Thyroid gland (tissue), 4 donors: ENCODE measurements around the gene PSMB4.
"Not testable (repeated sequence)": the region's sequence is repeated elsewhere in the genome, so short reads cannot be mapped to it uniquely, and the experiment has no call there.

Experiments
- CTCF ChIP-seq, 6 experiments: fragments of 200-600 bp in 3 of 6; fragments of 450-650 bp in 3 of 6; sonication (generic) in 3 of 6; IDR thresholded peaks; one replicate each; pipeline ENCODE4 v1.5.1; 2016 to 2019; ENCODE audit warnings: antibody characterized with exemption in 6 of 6, mild to moderate bottlenecking in 2 of 6, inconsistent platforms in 1 of 6, moderate library complexity in 1 of 6
- POLR2A ChIP-seq, 2 donors: fragments of 450-650 bp; IDR thresholded peaks; one replicate each; pipeline ENCODE4 v1.6.1; 2017; ENCODE audit warnings: antibody characterized with exemption in 2 of 2, mild to moderate bottlenecking in 2 of 2, moderate library complexity in 1 of 2

DNA sequence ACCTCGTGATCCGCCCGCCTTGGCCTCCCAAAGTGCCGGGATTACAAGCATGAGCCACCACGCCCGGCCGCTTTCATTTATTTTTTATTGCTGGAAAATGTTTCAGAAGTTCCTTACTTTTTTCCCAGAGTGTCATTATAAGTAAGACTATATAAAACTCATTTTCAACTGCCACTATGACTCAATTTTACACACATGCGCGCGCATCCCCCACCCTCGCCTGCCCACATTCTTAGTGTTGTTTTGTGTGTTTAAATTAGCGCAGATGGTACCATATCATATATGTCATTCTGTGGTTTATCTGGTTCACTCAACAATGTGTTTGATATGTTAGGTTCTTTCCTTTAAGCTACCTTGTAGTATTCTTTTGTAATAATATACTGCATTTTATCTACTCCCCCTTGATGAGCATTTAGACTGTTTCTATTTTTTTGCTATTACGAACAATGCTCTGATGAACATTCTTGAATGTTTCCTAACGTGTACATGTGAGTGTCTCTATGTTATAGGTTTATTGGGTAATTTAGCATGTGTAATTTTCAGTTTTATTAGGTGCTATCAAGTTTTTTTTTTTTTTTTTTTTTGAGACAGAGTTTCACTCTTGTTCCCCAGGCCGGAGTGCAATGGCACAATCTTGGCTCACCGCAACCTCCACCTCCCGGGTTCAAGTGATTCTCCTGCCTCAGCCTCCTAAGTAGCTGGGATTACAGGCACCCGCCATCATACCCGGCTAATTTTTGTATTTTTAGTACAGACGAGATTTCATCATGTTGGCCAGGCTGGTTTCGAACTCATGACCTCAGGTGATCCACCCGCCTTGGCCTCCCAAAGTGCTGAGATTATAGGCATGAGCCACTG, 8.9 kb upstream of the PSMB4 start:
- not testable (repeated sequence) for TF ChIP-seq CTCF, POLR2A (IDR thresholded peaks at IDR 0.05)
